Fibroblast of lung (primary cell): Measurements from ENCODE around the gene DDX25.
A peak's percentile ranks its signal among the peaks of the same experiment; 100 is the strongest.

ENCODE experiments used
- EZH2 ChIP-seq: IDR thresholded peaks from 2 replicates; pipeline ENCODE4 v1.5.1; 2012; ENCODE audit warnings: low read length, control low read depth, mild to moderate bottlenecking; ENCODE audit errors: missing control alignments
- TF ChIP-seq, protein P1 (sequence below), 2 donors: IDR thresholded peaks in 1 of 2; conservative IDR thresholded peaks in 1 of 2; 1 replicate in 1 of 2; 2 replicates in 1 of 2; pipeline ENCODE4 v1.5.1; 2011 to 2012; ENCODE audit warnings: low read length in 2 of 2, control low read depth in 1 of 2, inconsistent platforms in 1 of 2, low read depth in 1 of 2, mild to moderate bottlenecking in 1 of 2

DNA sequence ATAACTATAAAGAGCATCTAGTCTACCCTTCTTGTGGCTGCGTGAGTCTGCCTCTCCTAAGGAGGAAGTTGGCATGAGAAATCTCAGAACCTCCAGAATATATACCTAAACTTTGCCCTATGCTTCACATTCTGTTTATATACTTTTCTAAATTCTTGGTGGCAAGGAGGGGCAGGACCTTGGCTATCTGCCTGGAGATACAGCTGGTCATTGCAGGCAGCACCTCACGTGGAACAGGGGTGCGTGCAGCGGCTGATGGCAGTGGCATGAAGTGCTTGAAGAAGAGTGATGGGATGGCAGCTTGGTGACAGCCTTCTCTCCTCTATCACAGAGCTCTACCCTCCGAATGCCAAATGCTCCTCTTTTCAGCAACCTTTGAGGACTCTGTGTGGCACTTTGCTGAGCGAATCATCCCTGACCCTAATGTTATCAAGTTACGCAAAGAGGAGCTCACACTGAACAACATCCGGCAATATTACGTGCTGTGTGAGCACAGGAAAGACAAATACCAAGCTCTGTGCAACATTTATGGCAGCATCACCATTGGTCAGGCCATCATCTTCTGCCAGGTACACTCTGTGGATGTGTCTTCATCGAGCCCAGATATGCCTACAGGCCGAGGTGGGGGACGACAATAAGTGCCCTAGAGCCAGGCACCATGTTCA lies 12.5 kb downstream of the DDX25 start:
- TF ChIP-seq, protein P1, sequence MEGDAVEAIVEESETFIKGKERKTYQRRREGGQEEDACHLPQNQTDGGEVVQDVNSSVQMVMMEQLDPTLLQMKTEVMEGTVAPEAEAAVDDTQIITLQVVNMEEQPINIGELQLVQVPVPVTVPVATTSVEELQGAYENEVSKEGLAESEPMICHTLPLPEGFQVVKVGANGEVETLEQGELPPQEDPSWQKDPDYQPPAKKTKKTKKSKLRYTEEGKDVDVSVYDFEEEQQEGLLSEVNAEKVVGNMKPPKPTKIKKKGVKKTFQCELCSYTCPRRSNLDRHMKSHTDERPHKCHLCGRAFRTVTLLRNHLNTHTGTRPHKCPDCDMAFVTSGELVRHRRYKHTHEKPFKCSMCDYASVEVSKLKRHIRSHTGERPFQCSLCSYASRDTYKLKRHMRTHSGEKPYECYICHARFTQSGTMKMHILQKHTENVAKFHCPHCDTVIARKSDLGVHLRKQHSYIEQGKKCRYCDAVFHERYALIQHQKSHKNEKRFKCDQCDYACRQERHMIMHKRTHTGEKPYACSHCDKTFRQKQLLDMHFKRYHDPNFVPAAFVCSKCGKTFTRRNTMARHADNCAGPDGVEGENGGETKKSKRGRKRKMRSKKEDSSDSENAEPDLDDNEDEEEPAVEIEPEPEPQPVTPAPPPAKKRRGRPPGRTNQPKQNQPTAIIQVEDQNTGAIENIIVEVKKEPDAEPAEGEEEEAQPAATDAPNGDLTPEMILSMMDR (conservative IDR thresholded peaks at IDR 0.05 in 1 of 2, IDR thresholded peaks at IDR 0.05 in 1 of 2; ENCODE audit: low read depth in 1 of 2, low read length in 2 of 2): no peak
- TF ChIP-seq EZH2: peak; percentile 22
